Activated CD8-positive, alpha-beta T cell treated with anti-CD3 and anti-CD28 coated beads for 36 hours (primary cell): ENCODE results near the gene ASAP3. TPM values are rescaled to one million over a fixed set of nuclear protein-coding genes. Genes with fewer than 3 reads are reported as not detected.

Source experiments
- ATAC-seq: fragments of 200-7000 bp; cut with Tn5 transposase; one replicate; pipeline ENCODE4 v1.10.0; 2021; ENCODE audit warnings: mild to moderate bottlenecking, moderate library complexity
- CTCF ChIA-PET: fragments of 350-600 bp; sonication (Branson Sonifier 250); formaldehyde crosslinking; loops from one replicate; lab custom pipeline; 2021; ENCODE audit warnings: antibody characterized with exemption; lab: Charles Lee
- POLR2A ChIA-PET: fragments of 350-600 bp; sonication (Branson Sonifier 250); formaldehyde crosslinking; loops from one replicate; lab custom pipeline; 2021; ENCODE audit warnings: antibody characterized with exemption; lab: Charles Lee
- DNase-seq: peaks from one replicate; pipeline ENCODE4 v3.0.0-alpha.2; 2020
- H3K27ac Mint-ChIP-seq: one replicate; pipeline ENCODE4 v1.8.0; 2021; ENCODE audit warnings: mild to moderate bottlenecking, mixed read lengths
- H3K27me3 Mint-ChIP-seq: one replicate; pipeline ENCODE4 v1.8.0; 2021; ENCODE audit warnings: mixed read lengths
- H3K36me3 Mint-ChIP-seq: one replicate; pipeline ENCODE4 v1.8.0; 2021; ENCODE audit warnings: low read depth, mixed read lengths
- H3K4me1 Mint-ChIP-seq: one replicate; pipeline ENCODE4 v1.8.0; 2021; ENCODE audit warnings: low read depth, mixed read lengths
- H3K4me3 Mint-ChIP-seq: one replicate; pipeline ENCODE4 v1.8.0; 2021; ENCODE audit warnings: mild to moderate bottlenecking, moderate library complexity, mixed read lengths
- H3K9me3 Mint-ChIP-seq: one replicate; pipeline ENCODE4 v1.8.0; 2021; ENCODE audit warnings: mixed read lengths
- CTCF ChIP-seq: fragments of 200-600 bp; IDR thresholded peaks from one replicate; pipeline ENCODE4 v1.8.0; 2022; ENCODE audit warnings: antibody characterized with exemption, mild to moderate bottlenecking
- intact Hi-C: fragments of 100-400 bp; cut with micrococcal nuclease; formaldehyde crosslinking; loops from one replicate; pipeline ENCODE4 v1.10.0; 2022
- total RNA-seq, 2 experiments: library from RNA; stranded (reverse); gene quantifications; one replicate each; pipeline ENCODE4 v1.2.3, GENCODE V29; 2021

ASAP3 gene
- total RNA-seq, 2 experiments from 2014 or later = 0.29 to 0.74 TPM

DNA sequence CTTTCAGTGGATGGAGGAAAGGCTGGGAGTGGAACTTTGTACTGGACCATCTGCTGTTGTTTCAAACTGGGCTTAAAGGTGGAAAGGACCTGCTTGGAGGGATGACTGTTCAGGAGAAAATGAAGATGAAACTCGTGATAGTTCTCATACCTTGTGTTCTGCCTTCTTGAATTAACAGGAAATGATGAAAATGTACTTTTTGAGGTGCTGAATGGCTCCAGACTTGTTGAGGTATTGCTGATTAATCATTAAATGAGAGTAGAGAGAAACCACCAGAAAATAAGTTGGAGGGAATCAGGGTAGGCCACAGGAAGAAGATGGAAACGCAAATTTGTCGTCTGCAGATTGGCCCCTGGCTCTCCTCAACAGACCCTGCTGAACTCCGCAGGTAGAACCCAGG, 88.1 kb downstream of the ASAP3 start:
- Mint-ChIP-seq H3K36me3 (no peaks in the 10 kb centered on the region), H3K27me3 (no peaks in the 10 kb centered on the region), H3K4me3 (no peak overlapping the region), H3K9me3 (no peaks in the 10 kb centered on the region), H3K4me1 (peaks cover 4% of the 10 kb centered on the region), H3K27ac (peak overlapping the region; percentile 25)
- ATAC-seq (peak; percentile 24), DNase-seq (no peak)
- intact Hi-C loops = no loop called here
- CTCF ChIA-PET = interaction anchor here (3.0 kb wide), 1 partner anchor 9 kb away, joined by 13 read pairs; no protein-coding TSS in a partner anchor
- POLR2A ChIA-PET = interaction anchor here (1.4 kb wide), 1 partner anchor 26 kb away, joined by 4 read pairs; the partner anchor contains the start of gene ZNF436
- no peak for TF ChIP-seq CTCF

DNA sequence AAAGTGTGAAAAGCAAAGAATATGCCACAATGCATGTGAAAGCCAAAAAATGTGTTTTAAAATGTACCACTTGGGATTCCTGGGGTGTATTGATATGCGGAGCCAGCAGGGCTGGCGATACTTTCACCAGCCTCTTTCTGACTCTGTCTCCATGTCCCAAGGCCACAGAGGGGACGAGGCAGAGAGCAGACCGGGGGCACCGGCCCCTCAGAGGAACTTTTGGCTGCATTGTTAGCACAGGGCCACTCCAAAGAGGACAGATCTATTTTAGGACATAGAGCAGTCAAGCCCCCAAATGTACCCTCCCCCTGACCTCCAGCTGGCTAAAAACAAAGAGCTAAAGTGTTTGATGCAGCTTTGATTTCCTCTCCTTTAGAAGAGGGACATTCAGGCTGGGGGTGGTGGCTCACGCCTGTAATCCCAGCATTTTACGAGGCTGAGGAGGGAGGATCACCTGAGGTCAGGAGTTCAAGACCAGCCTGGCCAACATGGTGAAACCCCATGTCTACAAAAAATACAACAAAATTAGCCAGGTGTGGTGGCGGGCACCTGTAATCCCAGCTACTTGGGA, 88.7 kb downstream of the ASAP3 start:
- TF ChIP-seq CTCF = no peak
- DNase-seq (no peak), ATAC-seq (no peak)
- H3K27me3 Mint-ChIP-seq = no peaks in the 10 kb centered on the region
- H3K36me3 Mint-ChIP-seq = no peaks in the 10 kb centered on the region
- H3K4me1 Mint-ChIP-seq = peaks cover 4% of the 10 kb centered on the region
- ChIA-PET POLR2A (interaction anchor here (1.4 kb wide), 1 partner anchor 25 kb away, joined by 4 read pairs; the partner anchor contains the start of gene ZNF436), CTCF (interaction anchor here (1.1 to 3.0 kb wide), 2 partner anchors 9 to 102 kb away, joined by 3 to 13 read pairs; no protein-coding TSS in a partner anchor)
- H3K27ac Mint-ChIP-seq = no peak overlapping the region
- H3K4me3 Mint-ChIP-seq = no peak overlapping the region
- intact Hi-C loops = no loop called here
- no peaks in the 10 kb centered on the region for H3K9me3 Mint-ChIP-seq

- ATAC-seq (no peak), DNase-seq (no peak)
- Mint-ChIP-seq H3K27ac (no peak overlapping the region), H3K4me1 (peaks cover 4% of the 10 kb centered on the region), H3K36me3 (no peaks in the 10 kb centered on the region), H3K9me3 (no peaks in the 10 kb centered on the region), H3K4me3 (no peak overlapping the region), H3K27me3 (no peaks in the 10 kb centered on the region)
- CTCF ChIA-PET = interaction anchor here (0.6 to 3.0 kb wide), 3 partner anchors 10 to 118 kb away, joined by 3 to 13 read pairs (median 3); no protein-coding TSS in a partner anchor
- POLR2A ChIA-PET = interaction anchor here (1.4 kb wide), 1 partner anchor 24 kb away, joined by 4 read pairs; the partner anchor contains the start of gene ZNF436
- no peak for TF ChIP-seq CTCF
- intact Hi-C loops = no loop called here
These were observed 89.3 kb downstream of the ASAP3 start for GRCh38 chr1:23394684-23395083.

DNA sequence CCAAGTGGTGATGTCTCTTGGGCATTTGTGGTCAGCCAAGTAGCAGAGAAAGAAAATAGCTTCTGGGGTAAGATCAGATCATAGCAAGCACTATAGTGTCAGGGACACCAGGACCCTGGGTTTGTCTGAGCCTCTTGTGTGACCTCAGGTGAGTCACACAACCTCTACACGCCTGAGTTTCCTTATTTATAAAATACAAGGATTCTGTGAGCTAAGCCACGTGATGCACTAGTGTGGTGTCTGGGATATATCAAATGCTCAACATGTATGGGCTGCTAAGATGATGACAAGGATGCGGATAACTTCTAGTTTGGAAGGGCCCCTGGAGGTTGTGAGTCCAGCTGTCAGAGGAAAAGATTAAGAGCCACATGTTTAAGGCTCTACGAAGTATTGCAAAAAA, 89.8 kb downstream of the ASAP3 start:
- Mint-ChIP-seq H3K36me3 (no peaks in the 10 kb centered on the region), H3K4me3 (no peak overlapping the region), H3K27me3 (no peaks in the 10 kb centered on the region), H3K9me3 (no peaks in the 10 kb centered on the region), H3K27ac (no peak overlapping the region), H3K4me1 (peaks cover 4% of the 10 kb centered on the region)
- no peak for TF ChIP-seq CTCF
- POLR2A ChIA-PET = interaction anchor here (1.4 kb wide), 1 partner anchor 24 kb away, joined by 4 read pairs; the partner anchor contains the start of gene ZNF436
- ATAC-seq (no peak), DNase-seq (no peak)
- intact Hi-C loops = no loop called here
- CTCF ChIA-PET = interaction anchor here (0.6 to 3.0 kb wide), 3 partner anchors 10 to 118 kb away, joined by 3 to 13 read pairs (median 3); no protein-coding TSS in a partner anchor

GRCh38 chr1:23393706-23394105, 90.3 kb downstream of the ASAP3 start:
- ATAC-seq = no peak
- peaks cover 4% of the 10 kb centered on the region for H3K4me1 Mint-ChIP-seq
- no peaks in the 10 kb centered on the region for H3K9me3 Mint-ChIP-seq
- POLR2A ChIA-PET = no interaction called here
- H3K27ac Mint-ChIP-seq = no peak overlapping the region
- no peak for TF ChIP-seq CTCF
- intact Hi-C loops = no loop called here
- no peaks in the 10 kb centered on the region for H3K36me3 Mint-ChIP-seq
- H3K27me3 Mint-ChIP-seq = no peaks in the 10 kb centered on the region
- CTCF ChIA-PET = interaction anchor here (1.1 to 3.0 kb wide), 2 partner anchors 11 to 264 kb away, joined by 3 to 13 read pairs; no protein-coding TSS in a partner anchor
- no peak overlapping the region for H3K4me3 Mint-ChIP-seq
- no peak for DNase-seq
